Stimulated activated CD8-positive, alpha-beta memory T cell treated with anti-CD3 and anti-CD28 coated beads, Interleukin-12 subunit alpha, Interleukin-12 subunit beta, amount 100 ng/mL, for 24 hours (primary cell): ENCODE measurements around the gene THOP1.

Source experiments
- DNase-seq: peaks from one replicate; pipeline ENCODE4 v3.0.0-alpha.2; 2020; ENCODE audit errors: extremely low read depth

Gene THOP1

DNA sequence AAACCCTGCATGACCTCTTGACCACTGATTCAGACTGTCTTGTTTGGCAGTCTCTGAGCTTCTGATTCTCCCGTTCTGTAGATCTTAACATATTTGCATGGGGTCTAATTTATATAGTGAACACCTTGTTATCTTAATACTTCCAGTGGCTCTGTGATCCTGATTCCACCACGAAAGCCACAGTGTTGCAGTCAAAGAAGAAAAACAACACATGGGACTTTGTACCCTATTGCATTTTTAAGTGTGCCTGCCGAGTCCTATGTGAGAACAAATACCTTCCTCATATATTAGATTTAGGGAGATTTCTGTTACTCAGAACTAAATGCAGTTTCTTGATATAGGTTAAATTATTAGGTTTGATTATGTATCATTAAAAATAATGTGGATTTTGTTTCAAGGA lies 69.5 kb downstream of the THOP1 start:
- DNase-seq, result no peak

DNA sequence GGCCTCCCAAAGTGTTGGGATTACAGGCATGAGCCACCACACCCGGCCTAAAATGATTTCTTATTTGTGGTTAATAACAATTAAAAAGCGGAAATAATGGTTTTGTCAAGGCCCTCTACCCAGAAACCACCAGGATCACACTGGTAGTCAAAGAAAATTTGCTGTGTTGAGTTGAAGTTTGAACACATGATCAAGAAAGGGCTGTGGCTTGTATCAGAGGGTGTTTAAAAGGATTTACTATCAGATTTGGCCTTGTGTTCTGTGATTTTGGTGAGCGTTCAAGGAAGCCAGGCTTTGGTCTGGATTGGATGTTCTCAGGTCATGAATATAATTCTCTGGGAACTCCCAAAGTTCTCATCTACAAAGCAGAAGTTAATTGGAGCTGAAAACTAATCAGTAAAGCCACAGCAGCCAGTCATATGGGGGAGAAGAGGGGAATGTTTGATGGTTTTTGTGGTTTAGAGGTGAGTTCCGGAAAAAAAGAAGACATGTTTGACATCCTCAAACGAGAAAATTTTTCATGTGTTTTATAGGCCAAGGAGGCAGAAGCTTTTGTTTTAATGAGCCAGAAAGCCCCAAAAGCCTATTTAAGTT lies 71.3 kb downstream of the THOP1 start:
- no peak for DNase-seq

DNA sequence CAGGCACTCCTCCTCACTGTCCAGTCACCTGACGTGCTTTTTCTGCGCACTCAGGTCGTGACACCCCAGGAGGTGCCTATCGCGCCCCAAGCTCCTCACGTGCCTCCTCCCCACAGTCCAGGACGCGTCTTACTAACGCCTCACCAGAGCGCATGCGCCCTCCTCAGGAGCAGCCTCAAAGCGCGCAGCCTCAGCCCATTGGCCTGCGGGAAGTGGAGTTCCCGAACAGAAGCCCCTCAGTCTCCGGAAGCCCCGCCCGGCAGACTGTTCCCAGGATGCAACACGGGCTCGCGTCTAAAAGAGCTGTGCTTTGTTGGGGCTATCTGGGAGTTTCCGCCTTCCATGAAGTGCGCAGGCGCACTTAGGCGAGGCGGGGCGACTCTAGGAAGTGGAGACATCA lies 73.6 kb downstream of the THOP1 start:
- no peak for DNase-seq

DNA sequence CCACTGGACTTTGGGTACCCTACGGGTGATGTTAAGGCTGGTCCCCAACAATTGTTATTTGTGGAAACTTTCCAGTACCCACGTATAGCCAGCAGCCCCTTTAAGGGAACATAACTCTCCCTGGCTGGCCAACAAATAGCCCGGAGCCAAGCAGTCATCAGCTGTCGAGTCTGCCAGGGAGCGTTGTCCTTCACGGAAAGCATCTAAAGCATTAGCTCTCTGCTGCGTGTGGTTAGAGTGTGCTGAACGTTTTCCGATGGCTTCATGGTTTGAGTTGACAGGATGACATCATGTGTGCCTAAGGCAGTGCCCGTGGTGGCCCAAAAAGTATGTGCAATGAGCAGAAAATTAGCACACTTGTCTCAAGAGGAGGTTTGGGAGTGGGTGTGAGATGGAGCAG lies 78.5 kb downstream of the THOP1 start:
- DNase-seq, result no peak
